ENCODE data around the gene MEIKIN. TPM values are rescaled to one million over a fixed set of nuclear protein-coding genes. Genes with fewer than 3 reads are reported as not detected.

Gene MEIKIN
- polyA plus RNA-seq, 1 donor from 2014 or later: not detected

DNA sequence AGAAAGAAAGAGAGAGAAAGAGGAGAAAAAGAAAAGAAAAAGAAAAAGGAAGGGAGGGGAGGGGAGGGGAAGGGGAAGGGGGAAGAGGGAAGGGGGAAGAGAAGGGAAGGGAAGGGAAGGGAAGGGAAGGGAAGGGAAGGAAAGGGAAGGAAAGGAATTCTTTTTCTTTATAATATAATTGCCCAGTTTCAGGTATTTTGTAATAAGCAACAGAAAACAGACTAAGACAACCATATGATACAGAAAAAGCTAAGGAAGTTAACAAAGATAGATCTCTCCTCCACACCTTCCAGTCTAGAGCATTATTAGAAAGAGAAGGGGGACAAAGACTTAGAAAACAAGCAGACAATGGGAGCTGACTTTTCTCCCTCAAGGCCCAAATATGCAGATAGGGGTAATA, 31.0 kb downstream of the MEIKIN start:
- H4K20me1 ChIP-seq (ENCODE audit: insufficient read depth): no peaks in the 10 kb centered on the region
- H3K9me3 ChIP-seq (ENCODE audit: low read length): no peaks in the 10 kb centered on the region
- no peak overlapping the region for H3K9ac ChIP-seq (ENCODE audit: low read length)
- H2AFZ ChIP-seq (ENCODE audit: low read depth, low read length): no peak overlapping the region
- H3K79me2 ChIP-seq (replicated peaks; ENCODE audit: insufficient read depth, low read length): no peaks in the 10 kb centered on the region
- no peaks in the 10 kb centered on the region for H3K9me2 ChIP-seq (ENCODE audit: insufficient read depth, low read length)
- H3K4me3 ChIP-seq (ENCODE audit: low read length): no peak overlapping the region
- no peaks in the 10 kb centered on the region for H3K27me3 ChIP-seq (ENCODE audit: insufficient read depth, low read depth, low read length)
- no peak overlapping the region for H3K27ac ChIP-seq (ENCODE audit: low read length)
- H3K36me3 ChIP-seq (ENCODE audit: insufficient read depth, low read length): no peaks in the 10 kb centered on the region
- no peak overlapping the region for H3K4me2 ChIP-seq (ENCODE audit: low read length)
- TF ChIP-seq MXI1 (conservative IDR thresholded peaks at IDR 0.05; ENCODE audit: poor library complexity, severe bottlenecking) (no peak), EP300 (conservative IDR thresholded peaks at IDR 0.05; ENCODE audit: poor library complexity, severe bottlenecking) (no peak), SMC3 (conservative IDR thresholded peaks at IDR 0.05; ENCODE audit: poor library complexity) (no peak), EZH2 (IDR thresholded peaks at IDR 0.05; ENCODE audit: borderline replicate concordance, insufficient read depth, low read length, poor library complexity, severe bottlenecking) (no peak), TAF1 (IDR thresholded peaks at IDR 0.05; ENCODE audit: low read depth) (no peak), POLR2AphosphoS5 (IDR thresholded peaks at IDR 0.05) (no peak), RAD21 (conservative IDR thresholded peaks at IDR 0.05) (no peak)
- TF ChIP-seq, protein P1, sequence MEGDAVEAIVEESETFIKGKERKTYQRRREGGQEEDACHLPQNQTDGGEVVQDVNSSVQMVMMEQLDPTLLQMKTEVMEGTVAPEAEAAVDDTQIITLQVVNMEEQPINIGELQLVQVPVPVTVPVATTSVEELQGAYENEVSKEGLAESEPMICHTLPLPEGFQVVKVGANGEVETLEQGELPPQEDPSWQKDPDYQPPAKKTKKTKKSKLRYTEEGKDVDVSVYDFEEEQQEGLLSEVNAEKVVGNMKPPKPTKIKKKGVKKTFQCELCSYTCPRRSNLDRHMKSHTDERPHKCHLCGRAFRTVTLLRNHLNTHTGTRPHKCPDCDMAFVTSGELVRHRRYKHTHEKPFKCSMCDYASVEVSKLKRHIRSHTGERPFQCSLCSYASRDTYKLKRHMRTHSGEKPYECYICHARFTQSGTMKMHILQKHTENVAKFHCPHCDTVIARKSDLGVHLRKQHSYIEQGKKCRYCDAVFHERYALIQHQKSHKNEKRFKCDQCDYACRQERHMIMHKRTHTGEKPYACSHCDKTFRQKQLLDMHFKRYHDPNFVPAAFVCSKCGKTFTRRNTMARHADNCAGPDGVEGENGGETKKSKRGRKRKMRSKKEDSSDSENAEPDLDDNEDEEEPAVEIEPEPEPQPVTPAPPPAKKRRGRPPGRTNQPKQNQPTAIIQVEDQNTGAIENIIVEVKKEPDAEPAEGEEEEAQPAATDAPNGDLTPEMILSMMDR (IDR thresholded peaks at IDR 0.05; ENCODE audit: poor library complexity, severe bottlenecking): no peak
- TF ChIP-seq, protein P2, sequence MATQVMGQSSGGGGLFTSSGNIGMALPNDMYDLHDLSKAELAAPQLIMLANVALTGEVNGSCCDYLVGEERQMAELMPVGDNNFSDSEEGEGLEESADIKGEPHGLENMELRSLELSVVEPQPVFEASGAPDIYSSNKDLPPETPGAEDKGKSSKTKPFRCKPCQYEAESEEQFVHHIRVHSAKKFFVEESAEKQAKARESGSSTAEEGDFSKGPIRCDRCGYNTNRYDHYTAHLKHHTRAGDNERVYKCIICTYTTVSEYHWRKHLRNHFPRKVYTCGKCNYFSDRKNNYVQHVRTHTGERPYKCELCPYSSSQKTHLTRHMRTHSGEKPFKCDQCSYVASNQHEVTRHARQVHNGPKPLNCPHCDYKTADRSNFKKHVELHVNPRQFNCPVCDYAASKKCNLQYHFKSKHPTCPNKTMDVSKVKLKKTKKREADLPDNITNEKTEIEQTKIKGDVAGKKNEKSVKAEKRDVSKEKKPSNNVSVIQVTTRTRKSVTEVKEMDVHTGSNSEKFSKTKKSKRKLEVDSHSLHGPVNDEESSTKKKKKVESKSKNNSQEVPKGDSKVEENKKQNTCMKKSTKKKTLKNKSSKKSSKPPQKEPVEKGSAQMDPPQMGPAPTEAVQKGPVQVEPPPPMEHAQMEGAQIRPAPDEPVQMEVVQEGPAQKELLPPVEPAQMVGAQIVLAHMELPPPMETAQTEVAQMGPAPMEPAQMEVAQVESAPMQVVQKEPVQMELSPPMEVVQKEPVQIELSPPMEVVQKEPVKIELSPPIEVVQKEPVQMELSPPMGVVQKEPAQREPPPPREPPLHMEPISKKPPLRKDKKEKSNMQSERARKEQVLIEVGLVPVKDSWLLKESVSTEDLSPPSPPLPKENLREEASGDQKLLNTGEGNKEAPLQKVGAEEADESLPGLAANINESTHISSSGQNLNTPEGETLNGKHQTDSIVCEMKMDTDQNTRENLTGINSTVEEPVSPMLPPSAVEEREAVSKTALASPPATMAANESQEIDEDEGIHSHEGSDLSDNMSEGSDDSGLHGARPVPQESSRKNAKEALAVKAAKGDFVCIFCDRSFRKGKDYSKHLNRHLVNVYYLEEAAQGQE (IDR thresholded peaks at IDR 0.05; ENCODE audit: borderline replicate concordance): no peak
- no peaks in the 10 kb centered on the region for H3F3A ChIP-seq (ENCODE audit: insufficient read depth, low read length, poor library complexity, severe bottlenecking)

DNA sequence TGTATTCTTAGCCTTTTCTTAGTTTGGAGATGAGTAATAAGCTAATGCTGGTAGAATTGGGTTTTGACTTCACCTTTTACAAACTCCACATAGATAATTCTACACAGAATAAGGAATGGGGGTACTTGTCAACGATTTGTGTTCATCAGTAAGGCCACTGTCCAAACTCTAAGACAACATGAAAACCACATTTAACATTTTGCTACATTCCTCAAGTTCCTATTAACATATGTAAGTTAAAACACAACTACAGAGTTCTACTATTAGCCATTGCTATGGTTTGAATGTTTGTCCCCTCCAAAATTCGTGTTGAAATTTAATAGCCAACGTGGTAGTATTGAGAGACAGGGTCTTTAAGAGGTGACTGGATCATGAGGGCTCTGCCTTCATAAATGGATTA, 31.9 kb downstream of the MEIKIN start:
- H3K9ac ChIP-seq (ENCODE audit: low read length): no peak overlapping the region
- no peaks in the 10 kb centered on the region for H3K27me3 ChIP-seq (ENCODE audit: insufficient read depth, low read depth, low read length)
- no peaks in the 10 kb centered on the region for H3K79me2 ChIP-seq (replicated peaks; ENCODE audit: insufficient read depth, low read length)
- H2AFZ ChIP-seq (ENCODE audit: low read depth, low read length): no peak overlapping the region
- no peaks in the 10 kb centered on the region for H3F3A ChIP-seq (ENCODE audit: insufficient read depth, low read length, poor library complexity, severe bottlenecking)
- H4K20me1 ChIP-seq (ENCODE audit: insufficient read depth): no peaks in the 10 kb centered on the region
- no peaks in the 10 kb centered on the region for H3K36me3 ChIP-seq (ENCODE audit: insufficient read depth, low read length)
- no peak for TF ChIP-seq MXI1 (conservative IDR thresholded peaks at IDR 0.05; ENCODE audit: poor library complexity, severe bottlenecking)
- TF ChIP-seq TAF1 (IDR thresholded peaks at IDR 0.05; ENCODE audit: low read depth): no peak
- TF ChIP-seq, protein P2 (IDR thresholded peaks at IDR 0.05; ENCODE audit: borderline replicate concordance): no peak
- TF ChIP-seq, protein P1 (IDR thresholded peaks at IDR 0.05; ENCODE audit: poor library complexity, severe bottlenecking): no peak
- TF ChIP-seq EZH2 (IDR thresholded peaks at IDR 0.05; ENCODE audit: borderline replicate concordance, insufficient read depth, low read length, poor library complexity, severe bottlenecking): no peak
- no peak for TF ChIP-seq RAD21 (conservative IDR thresholded peaks at IDR 0.05)
- TF ChIP-seq EP300 (conservative IDR thresholded peaks at IDR 0.05; ENCODE audit: poor library complexity, severe bottlenecking): no peak
- no peak for TF ChIP-seq POLR2AphosphoS5 (IDR thresholded peaks at IDR 0.05)
- TF ChIP-seq SMC3 (conservative IDR thresholded peaks at IDR 0.05; ENCODE audit: poor library complexity): no peak
- H3K27ac ChIP-seq (ENCODE audit: low read length): no peak overlapping the region
- no peaks in the 10 kb centered on the region for H3K9me2 ChIP-seq (ENCODE audit: insufficient read depth, low read length)
- no peaks in the 10 kb centered on the region for H3K9me3 ChIP-seq (ENCODE audit: low read length)
- H3K4me2 ChIP-seq (ENCODE audit: low read length): no peak overlapping the region
- H3K4me3 ChIP-seq (ENCODE audit: low read length): no peak overlapping the region

All from neural cell (in vitro differentiated cells).